GM12801 (cell line): ENCODE data around the gene SNN.

Source experiments
- TF ChIP-seq, protein P1 (sequence below): IDR thresholded peaks from one replicate; pipeline ENCODE4 v1.5.1; 2011; ENCODE audit warnings: control low read depth; ENCODE audit not compliant: insufficient read length; ENCODE audit errors: extremely low read depth

Gene SNN

GRCh38 chr16:11711662-11712061 is 43.4 kb downstream of the SNN start:
- TF ChIP-seq, protein P1, sequence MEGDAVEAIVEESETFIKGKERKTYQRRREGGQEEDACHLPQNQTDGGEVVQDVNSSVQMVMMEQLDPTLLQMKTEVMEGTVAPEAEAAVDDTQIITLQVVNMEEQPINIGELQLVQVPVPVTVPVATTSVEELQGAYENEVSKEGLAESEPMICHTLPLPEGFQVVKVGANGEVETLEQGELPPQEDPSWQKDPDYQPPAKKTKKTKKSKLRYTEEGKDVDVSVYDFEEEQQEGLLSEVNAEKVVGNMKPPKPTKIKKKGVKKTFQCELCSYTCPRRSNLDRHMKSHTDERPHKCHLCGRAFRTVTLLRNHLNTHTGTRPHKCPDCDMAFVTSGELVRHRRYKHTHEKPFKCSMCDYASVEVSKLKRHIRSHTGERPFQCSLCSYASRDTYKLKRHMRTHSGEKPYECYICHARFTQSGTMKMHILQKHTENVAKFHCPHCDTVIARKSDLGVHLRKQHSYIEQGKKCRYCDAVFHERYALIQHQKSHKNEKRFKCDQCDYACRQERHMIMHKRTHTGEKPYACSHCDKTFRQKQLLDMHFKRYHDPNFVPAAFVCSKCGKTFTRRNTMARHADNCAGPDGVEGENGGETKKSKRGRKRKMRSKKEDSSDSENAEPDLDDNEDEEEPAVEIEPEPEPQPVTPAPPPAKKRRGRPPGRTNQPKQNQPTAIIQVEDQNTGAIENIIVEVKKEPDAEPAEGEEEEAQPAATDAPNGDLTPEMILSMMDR = no peak

- TF ChIP-seq, protein P1 = no peak
These were observed 43.9 kb downstream of the SNN start for GRCh38 chr16:11712122-11712521.

DNA sequence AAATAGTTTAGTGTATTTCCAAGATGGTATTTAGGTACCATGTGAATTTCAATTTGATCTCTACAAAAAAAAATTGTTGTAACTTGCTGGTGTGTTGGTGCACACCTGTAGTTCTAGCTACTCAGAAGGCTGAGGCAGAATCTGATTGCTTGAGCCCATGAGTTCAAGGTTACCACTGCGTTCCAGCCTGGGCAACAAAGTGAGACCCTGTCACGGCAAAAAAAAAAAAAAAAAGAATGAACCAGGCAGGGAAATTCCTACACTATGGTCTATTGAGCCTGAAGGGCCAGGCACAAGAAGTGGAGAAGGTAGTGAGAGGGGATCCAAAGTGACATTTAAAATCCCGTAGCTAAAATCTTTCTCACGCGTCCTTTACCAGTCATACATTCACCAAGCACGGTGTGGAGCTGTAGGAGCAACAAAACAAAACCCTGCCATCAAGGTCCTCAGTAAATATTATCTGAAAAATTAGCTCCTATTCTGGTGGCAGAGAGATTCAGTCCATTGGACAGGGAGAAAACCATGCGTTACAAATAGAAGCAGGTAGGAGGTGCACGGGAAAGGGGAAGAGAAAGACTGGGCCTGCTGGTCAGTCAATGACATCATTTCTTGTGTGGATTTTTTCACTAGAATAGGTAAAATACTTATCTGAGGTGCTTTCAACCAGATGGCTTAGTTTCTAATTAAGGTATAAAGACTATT is 47.1 kb downstream of the SNN start:
- TF ChIP-seq, protein P1 = no peak

DNA sequence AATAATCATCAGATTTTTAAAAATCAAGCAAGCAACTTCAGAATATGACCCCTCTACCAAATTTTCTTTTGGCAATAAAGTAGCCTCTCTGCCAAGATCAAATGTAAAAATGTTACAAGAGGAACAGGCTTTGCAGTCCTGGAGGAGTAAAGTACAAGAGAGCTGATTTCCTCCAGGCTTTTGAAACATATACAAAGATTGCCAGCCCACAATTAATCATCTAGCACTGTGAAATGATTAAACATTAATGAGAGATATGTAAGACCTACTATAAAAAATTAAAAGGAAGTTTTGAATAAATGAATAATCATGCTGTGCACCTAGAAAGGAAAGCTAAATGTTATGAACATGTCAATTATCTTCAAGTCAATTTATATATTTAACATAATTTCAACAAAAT is 48.1 kb downstream of the SNN start:
- TF ChIP-seq, protein P1 = no peak

DNA sequence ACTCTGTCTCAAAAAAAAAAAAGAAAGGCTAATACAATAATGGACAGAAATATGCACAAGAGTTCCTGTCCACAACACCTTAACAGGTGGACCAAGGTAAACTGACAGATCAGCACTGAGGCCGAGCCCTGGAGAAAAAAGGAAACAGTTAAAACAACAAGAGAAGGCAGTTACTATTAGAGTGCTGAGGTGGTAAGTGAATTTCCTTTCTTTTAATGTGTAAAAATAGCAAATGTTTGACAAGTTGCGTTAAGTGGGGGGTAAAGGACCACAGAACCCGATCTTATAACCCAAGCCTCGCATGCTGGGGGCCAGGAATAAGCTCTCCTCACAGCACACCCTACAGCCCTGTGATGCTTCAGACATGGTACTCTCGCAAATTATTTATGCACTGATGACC is 49.6 kb downstream of the SNN start:
- TF ChIP-seq, protein P1 = no peak

GRCh38 chr16:11719171-11719570 is 50.9 kb downstream of the SNN start:
- TF ChIP-seq, protein P1 = no peak

GRCh38 chr16:11719762-11720161 is 51.5 kb downstream of the SNN start:
- TF ChIP-seq, protein P1 = no peak
